ENCODE measurements around the gene RS1. TPM values are rescaled to one million over a fixed set of nuclear protein-coding genes. Genes with fewer than 3 reads are reported as not detected.

RS1 gene
- total and polyA plus RNA-seq, 2 of the 13 experiments (the other 11 are each of a cell fraction or from before 2014, with no cell fraction given): not detected

DNA sequence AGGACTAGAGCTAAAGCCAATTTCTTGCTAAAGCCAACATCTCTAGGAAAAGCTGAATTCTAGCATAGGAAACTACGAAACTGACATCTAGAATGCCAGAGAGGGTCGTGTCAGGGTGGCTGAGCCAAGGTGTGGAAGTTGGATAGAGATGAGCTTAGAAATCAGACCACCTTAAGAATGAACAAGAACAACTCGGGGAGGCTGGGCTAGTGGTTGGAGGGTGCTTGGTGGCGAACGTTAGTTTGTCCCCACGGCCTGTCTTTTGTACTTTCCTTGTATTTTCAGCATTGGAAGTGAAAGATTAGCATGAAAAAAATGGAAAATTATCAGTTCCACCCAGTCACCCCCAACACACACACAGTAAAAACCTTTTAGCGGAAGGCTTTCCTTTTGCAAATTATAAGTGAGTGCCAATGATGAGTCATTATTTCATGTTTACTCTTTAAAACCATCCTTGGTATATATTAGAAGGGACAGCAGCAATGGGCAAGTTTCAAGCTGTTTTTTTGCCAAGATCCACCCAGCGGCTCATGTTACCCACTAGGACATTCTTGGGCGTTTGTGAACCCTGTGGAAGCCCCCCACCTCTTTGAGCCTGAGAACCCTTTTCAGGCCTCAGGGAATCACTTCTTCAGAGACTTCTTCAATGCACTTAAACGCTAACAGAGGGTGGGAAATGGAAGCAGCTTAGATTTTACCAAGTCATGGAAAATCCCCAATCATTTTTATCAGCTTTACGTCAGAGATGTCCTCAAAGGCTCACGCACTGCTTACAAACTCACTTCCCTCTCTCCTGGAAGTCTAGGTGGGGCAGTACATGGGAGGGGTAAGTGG, 30.7 kb upstream of the RS1 start (continued):
- TF ChIP-seq NR1H2 (CRISPR knock-in tag; IDR thresholded peaks at IDR 0.05; ENCODE audit: borderline replicate concordance, low read depth): no peak
- no peak for TF ChIP-seq ZSCAN12 (CRISPR knock-in tag; IDR thresholded peaks at IDR 0.05)
- TF ChIP-seq ZBTB20 (CRISPR knock-in tag; IDR thresholded peaks at IDR 0.05; ENCODE audit: borderline replicate concordance, low read depth): no peak
- TF ChIP-seq MIXL1 (CRISPR knock-in tag; IDR thresholded peaks at IDR 0.05): no peak
- TF ChIP-seq ZFP1 (CRISPR knock-in tag; IDR thresholded peaks at IDR 0.05): no peak
- TF ChIP-seq, protein P1, sequence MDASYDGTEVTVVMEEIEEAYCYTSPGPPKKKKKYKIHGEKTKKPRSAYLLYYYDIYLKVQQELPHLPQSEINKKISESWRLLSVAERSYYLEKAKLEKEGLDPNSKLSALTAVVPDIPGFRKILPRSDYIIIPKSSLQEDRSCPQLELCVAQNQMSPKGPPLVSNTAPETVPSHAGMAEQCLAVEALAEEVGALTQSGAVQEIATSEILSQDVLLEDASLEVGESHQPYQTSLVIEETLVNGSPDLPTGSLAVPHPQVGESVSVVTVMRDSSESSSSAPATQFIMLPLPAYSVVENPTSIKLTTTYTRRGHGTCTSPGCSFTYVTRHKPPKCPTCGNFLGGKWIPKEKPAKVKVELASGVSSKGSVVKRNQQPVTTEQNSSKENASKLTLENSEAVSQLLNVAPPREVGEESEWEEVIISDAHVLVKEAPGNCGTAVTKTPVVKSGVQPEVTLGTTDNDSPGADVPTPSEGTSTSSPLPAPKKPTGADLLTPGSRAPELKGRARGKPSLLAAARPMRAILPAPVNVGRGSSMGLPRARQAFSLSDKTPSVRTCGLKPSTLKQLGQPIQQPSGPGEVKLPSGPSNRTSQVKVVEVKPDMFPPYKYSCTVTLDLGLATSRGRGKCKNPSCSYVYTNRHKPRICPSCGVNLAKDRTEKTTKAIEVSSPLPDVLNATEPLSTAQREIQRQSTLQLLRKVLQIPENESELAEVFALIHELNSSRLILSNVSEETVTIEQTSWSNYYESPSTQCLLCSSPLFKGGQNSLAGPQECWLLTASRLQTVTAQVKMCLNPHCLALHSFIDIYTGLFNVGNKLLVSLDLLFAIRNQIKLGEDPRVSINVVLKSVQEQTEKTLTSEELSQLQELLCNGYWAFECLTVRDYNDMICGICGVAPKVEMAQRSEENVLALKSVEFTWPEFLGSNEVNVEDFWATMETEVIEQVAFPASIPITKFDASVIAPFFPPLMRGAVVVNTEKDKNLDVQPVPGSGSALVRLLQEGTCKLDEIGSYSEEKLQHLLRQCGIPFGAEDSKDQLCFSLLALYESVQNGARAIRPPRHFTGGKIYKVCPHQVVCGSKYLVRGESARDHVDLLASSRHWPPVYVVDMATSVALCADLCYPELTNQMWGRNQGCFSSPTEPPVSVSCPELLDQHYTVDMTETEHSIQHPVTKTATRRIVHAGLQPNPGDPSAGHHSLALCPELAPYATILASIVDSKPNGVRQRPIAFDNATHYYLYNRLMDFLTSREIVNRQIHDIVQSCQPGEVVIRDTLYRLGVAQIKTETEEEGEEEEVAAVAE (CRISPR knock-in tag; IDR thresholded peaks at IDR 0.05; ENCODE audit: borderline replicate concordance): no peak
- no peak for TF ChIP-seq PCBP1 (IDR thresholded peaks at IDR 0.05; ENCODE audit: borderline replicate concordance, low read depth, low read length)
- no peak for TF ChIP-seq PLRG1 (conservative IDR thresholded peaks at IDR 0.05)
